Ascending aorta (tissue), 2 donors: ENCODE data around the gene NELL1. TPM values are rescaled to one million over a fixed set of nuclear protein-coding genes. Genes with fewer than 3 reads are reported as not detected.

Experiments
- DNase-seq, 2 donors: peaks; one replicate each; pipeline ENCODE4 v3.0.0-alpha.2; 2019; ENCODE audit warnings: low spot score in 2 of 2
- H3K27ac ChIP-seq, 2 donors: fragments of 200-600 bp; sonication (generic); one replicate each; pipeline ENCODE4 v1.5.1; 2016 to 2017; ENCODE audit warnings: mild to moderate bottlenecking in 1 of 2
- H3K27me3 ChIP-seq: fragments of 200-600 bp; sonication (generic); one replicate; pipeline ENCODE4 v1.5.1; 2017
- H3K36me3 ChIP-seq, 2 donors: fragments of 200-600 bp; sonication (generic); one replicate each; pipeline ENCODE4 v1.5.1; 2016
- H3K4me1 ChIP-seq, 2 donors: fragments of 200-600 bp; sonication (generic); one replicate each; pipeline ENCODE4 v1.5.1; 2016 to 2017; ENCODE audit warnings: mild to moderate bottlenecking in 1 of 2
- H3K4me3 ChIP-seq, 2 donors: fragments of 200-600 bp; sonication (generic); one replicate each; pipeline ENCODE4 v1.5.1; 2016 to 2017; ENCODE audit warnings: mild to moderate bottlenecking in 1 of 2
- H3K9me3 ChIP-seq, 2 donors: fragments of 200-600 bp; sonication (generic); one replicate each; pipeline ENCODE4 v1.5.1; 2016
- intact Hi-C: fragments of 100-400 bp; cut with DNase I; formaldehyde crosslinking; loops from one replicate; pipeline ENCODE4 v1.15.1; 2023
- total RNA-seq: library from RNA; depleted of rRNA; stranded (reverse); fragments of >200 nt; gene quantifications from one replicate; pipeline ENCODE4 v1.1.0, GENCODE V29; 2016
- TF ChIP-seq, protein P1 (sequence below), 3 experiments: fragments of 200-600 bp in 2 of 3; fragments of 450-650 bp in 1 of 3; sonication (generic) in 2 of 3; IDR thresholded peaks; one replicate each; pipeline ENCODE4 v1.5.1; 2016 to 2019; ENCODE audit warnings: antibody characterized with exemption in 3 of 3, mild to moderate bottlenecking in 1 of 3, moderate library complexity in 1 of 3

NELL1 gene
- total RNA-seq, 1 donor from 2014 or later = not detected

DNA sequence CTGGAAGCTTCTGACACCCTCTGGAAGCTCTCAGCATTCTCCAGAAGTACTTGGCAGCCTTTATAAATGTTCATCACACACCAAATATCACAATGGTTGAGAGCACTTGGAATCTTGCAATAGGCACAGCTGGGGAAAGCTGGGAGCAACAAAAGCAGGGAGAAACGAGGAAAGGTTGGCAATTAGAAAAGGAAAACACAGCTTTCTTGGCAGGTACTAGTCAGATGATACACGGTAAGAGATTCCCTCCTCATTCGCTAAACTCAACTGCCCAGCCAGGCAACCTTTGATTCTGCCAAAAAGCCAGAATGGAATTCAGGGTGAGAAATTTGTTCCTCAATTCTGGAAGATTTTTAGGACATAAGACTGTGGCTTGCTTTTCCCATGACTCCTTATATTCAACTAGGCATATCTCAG, 946.6 kb downstream of the NELL1 start:
- intact Hi-C loops = no loop called here
- Histone ChIP-seq H3K4me3 (no peak overlapping the region), H3K27me3 (no peaks in the 10 kb centered on the region), H3K4me1 (no peaks in the 10 kb centered on the region), H3K36me3 (no peaks in the 10 kb centered on the region), H3K9me3 (no peaks in the 10 kb centered on the region), H3K27ac (no peak overlapping the region)
- DNase-seq = no peak
- TF ChIP-seq, protein P1, sequence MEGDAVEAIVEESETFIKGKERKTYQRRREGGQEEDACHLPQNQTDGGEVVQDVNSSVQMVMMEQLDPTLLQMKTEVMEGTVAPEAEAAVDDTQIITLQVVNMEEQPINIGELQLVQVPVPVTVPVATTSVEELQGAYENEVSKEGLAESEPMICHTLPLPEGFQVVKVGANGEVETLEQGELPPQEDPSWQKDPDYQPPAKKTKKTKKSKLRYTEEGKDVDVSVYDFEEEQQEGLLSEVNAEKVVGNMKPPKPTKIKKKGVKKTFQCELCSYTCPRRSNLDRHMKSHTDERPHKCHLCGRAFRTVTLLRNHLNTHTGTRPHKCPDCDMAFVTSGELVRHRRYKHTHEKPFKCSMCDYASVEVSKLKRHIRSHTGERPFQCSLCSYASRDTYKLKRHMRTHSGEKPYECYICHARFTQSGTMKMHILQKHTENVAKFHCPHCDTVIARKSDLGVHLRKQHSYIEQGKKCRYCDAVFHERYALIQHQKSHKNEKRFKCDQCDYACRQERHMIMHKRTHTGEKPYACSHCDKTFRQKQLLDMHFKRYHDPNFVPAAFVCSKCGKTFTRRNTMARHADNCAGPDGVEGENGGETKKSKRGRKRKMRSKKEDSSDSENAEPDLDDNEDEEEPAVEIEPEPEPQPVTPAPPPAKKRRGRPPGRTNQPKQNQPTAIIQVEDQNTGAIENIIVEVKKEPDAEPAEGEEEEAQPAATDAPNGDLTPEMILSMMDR (IDR thresholded peaks at IDR 0.05) = no peak

DNA sequence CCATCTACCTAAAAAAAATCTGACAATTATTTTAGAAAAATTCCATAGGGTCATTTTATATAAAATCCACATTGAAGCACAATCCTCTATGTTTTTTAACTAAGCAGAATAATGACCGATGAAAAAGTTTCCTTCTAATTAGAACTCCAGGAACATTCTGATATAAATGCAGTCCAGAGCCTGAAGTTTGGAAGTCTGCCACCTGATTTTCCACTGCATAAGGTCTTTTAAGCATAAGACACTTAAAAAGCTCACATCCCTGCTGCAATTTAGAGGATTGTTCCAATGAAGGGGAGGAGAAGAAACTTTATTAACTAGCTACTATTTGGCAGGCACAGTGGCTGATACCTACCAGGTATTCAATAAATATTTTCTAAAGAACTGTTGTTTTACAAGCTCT, 953.2 kb downstream of the NELL1 start:
- H3K27ac ChIP-seq = no peak overlapping the region
- TF ChIP-seq, protein P1 (IDR thresholded peaks at IDR 0.05) = no peak
- H3K9me3 ChIP-seq = no peaks in the 10 kb centered on the region
- H3K27me3 ChIP-seq = no peaks in the 10 kb centered on the region
- intact Hi-C loops = no loop called here
- H3K36me3 ChIP-seq = no peaks in the 10 kb centered on the region
- no peak overlapping the region for H3K4me3 ChIP-seq
- DNase-seq = no peak
- no peaks in the 10 kb centered on the region for H3K4me1 ChIP-seq

DNA sequence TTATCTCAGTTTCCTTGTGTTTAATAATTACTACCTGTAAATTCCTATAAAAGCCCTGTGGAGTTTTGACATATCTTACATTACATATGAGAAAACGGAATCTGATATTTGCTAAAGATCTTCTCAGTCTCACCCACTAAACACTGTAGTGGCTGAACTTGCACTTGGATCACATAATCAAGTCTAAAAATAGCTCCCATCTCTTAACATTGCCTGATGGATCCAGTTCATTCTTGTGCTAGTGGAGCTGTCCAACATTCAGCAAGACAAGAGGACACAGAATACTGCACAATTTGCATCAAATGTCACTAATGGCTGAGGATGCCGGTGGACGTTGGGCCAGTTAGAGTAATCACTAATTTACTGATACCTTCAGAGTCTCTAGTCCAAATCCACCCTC, 953.6 kb downstream of the NELL1 start:
- no peaks in the 10 kb centered on the region for H3K9me3 ChIP-seq
- H3K36me3 ChIP-seq = no peaks in the 10 kb centered on the region
- DNase-seq = no peak
- intact Hi-C loops = no loop called here
- no peaks in the 10 kb centered on the region for H3K4me1 ChIP-seq
- TF ChIP-seq, protein P1 (IDR thresholded peaks at IDR 0.05) = no peak
- no peaks in the 10 kb centered on the region for H3K27me3 ChIP-seq
- H3K27ac ChIP-seq = no peak overlapping the region
- no peak overlapping the region for H3K4me3 ChIP-seq

Other genes starting within 250 kb of the NELL1 start
- gene SLC6A5, start 70.0 kb upstream of the NELL1 start, total RNA-seq = not detected